UCSD-AML1 (cell line): ENCODE results near the gene ASIC2.

Source experiments
- DNase-seq: peaks from one replicate; lab custom pipeline; 2025; ENCODE audit not compliant: unreplicated experiment; lab: John Stamatoyannopoulos, UW

The ASIC2 gene

GRCh38 chr17:33028778-33029177 lies 264.3 kb downstream of the ASIC2 start:
- no peak for DNase-seq

- no peak for DNase-seq
Observed at GRCh38 chr17:33028061-33028460, 265.0 kb downstream of the ASIC2 start.

- no peak for DNase-seq
Observed at GRCh38 chr17:33024688-33025486, 268.2 kb downstream of the ASIC2 start.

GRCh38 chr17:33023790-33024189 lies 269.3 kb downstream of the ASIC2 start:
- no peak for DNase-seq

GRCh38 chr17:33021731-33022408 lies 271.2 kb downstream of the ASIC2 start:
- DNase-seq = no peak

- no peak for DNase-seq
Observed at GRCh38 chr17:33019161-33019890, 273.8 kb downstream of the ASIC2 start.

GRCh38 chr17:33017366-33017765 lies 275.7 kb downstream of the ASIC2 start:
- DNase-seq = no peak

GRCh38 chr17:33016920-33017319 lies 276.2 kb downstream of the ASIC2 start:
- no peak for DNase-seq

GRCh38 chr17:33015716-33016346 lies 277.3 kb downstream of the ASIC2 start:
- DNase-seq = no peak

GRCh38 chr17:33014751-33015150 lies 278.3 kb downstream of the ASIC2 start:
- DNase-seq = no peak

- no peak for DNase-seq
Observed at GRCh38 chr17:33013596-33014375, 279.3 kb downstream of the ASIC2 start.

- DNase-seq = no peak
Observed at GRCh38 chr17:33012522-33013033, 280.5 kb downstream of the ASIC2 start.

- DNase-seq = no peak
Observed at GRCh38 chr17:33009636-33010035, 283.5 kb downstream of the ASIC2 start.

GRCh38 chr17:33007186-33007585 lies 285.9 kb downstream of the ASIC2 start:
- DNase-seq = no peak

- no peak for DNase-seq
Observed at GRCh38 chr17:33002246-33002645, 290.8 kb downstream of the ASIC2 start.

GRCh38 chr17:32998887-32999228 lies 294.2 kb downstream of the ASIC2 start:
- no peak for DNase-seq

GRCh38 chr17:32998111-32998886 lies 294.8 kb downstream of the ASIC2 start:
- DNase-seq = peak; percentile 53

GRCh38 chr17:32995416-32996045 lies 297.6 kb downstream of the ASIC2 start:
- DNase-seq = no peak

- no peak for DNase-seq
Observed at GRCh38 chr17:32993977-32994376, 299.1 kb downstream of the ASIC2 start.
